WI38 (cell line): ENCODE measurements around the gene MRPS18C.
A peak's percentile ranks its signal among the peaks of the same experiment; 100 is the strongest.

Experiments
- H3K4me3 ChIP-seq: 2 replicates; pipeline ENCODE4 v1.5.1; 2011; ENCODE audit warnings: low read depth, mild to moderate bottlenecking, control low read depth, low read length
- CTCF ChIP-seq: IDR thresholded peaks from 2 replicates; pipeline ENCODE4 v1.5.1; 2012; ENCODE audit warnings: low read depth, mild to moderate bottlenecking, control low read depth, low read length

Gene MRPS18C

GRCh38 chr4:83455281-83456183 is at the start of gene MRPS18C, which contains the start of gene HELQ:
TSS of gene MRPS18C (plus strand) at chr4:83456058. CDS start at chr4:83456078, 20 bp downstream.
TSS of gene HELQ (minus strand) at chr4:83455823. CDS start at chr4:83455693, 130 bp downstream.
- 0 out of 2 replicates have a peak, but pooled peaks have one; percentile 6 for TF ChIP-seq CTCF
- peak within 1 kb of the TSS; percentile 99 for H3K4me3 ChIP-seq

DNA sequence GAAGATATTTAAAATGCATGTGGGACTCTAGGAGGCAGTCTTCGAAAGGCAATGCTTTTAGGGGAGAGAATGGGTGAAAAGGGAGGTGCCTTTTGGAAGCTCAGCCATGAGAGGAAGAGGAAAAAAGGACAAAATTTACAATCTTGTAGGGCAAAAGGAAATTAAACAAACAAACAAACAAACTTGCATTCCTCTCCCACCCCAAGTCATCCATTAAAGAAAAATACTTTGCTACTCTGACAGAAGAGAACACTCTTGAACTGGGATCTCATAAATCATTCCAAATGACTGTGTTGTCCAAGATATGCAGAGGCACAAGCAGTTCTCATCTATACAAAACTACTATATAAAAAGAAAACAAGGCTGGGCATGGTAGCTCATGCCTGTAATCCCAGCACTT is 47.0 kb upstream of the MRPS18C start:
- TF ChIP-seq CTCF = no peak
- H3K4me3 ChIP-seq = no peak overlapping the region

DNA sequence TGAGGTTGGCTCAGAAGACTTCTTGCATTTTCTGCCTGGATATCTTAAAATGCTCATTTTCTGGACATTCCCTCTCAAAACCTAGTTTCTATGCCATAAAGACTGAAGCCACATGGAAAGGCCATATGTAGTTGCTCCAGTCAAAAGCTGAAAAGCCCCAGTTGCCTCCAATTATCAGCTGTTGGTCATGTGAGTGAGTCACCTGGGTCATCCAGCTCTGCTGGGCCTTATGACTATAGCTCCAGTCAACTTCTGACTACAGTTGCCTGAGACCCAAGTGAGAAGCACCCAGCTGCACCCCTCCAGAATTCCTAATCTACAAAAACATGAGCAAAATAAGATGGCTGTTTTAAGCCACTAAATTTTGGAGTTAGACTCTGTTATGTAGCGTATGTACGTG is 42.2 kb upstream of the MRPS18C start:
- no peak overlapping the region for H3K4me3 ChIP-seq
- TF ChIP-seq CTCF = no peak

DNA sequence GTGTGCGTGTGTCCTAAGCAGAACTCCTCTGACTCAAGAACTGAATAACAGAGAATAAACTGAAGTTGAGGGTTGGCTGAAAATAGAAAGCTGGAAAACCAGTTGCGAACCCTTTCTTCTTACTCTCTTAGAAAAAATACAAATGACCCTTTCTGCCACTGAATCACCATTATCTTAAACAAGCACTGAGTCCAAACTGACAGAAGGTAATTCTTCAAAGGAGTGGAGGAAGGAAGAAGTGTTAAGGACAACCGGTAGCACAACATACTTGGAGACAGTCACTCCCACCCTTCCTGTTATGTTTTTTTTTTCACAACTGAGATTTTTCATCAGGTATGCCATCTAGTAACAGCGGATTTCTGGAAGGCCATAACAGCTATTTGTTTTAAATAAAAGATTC is 38.3 kb upstream of the MRPS18C start:
- no peak for TF ChIP-seq CTCF

GRCh38 chr4:83418211-83418610 is 37.6 kb upstream of the MRPS18C start:
- no peak overlapping the region for H3K4me3 ChIP-seq
- TF ChIP-seq CTCF = no peak

More for the DNA sequence above, 38.3 kb upstream of the MRPS18C start:
- no peak overlapping the region for H3K4me3 ChIP-seq

DNA sequence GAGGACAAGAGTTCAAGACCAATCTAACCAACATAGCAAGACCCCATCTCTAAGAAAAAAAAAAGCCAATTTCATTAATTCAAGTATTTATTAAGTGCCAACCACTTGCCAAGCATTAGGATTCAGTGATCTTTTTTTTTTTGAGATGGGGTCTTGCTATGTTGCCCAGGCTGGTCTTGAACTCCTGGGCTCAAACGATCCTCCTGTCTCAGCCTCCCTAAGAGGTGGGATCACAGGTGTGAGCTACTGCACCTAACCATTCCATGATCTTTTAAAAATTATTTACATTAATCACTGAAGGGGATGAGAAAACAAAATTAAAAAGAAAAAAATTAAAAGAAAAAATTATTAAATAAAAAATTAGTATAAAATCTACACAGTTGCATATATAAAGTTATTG is 24.7 kb upstream of the MRPS18C start:
- no peak overlapping the region for H3K4me3 ChIP-seq
- TF ChIP-seq CTCF = no peak

DNA sequence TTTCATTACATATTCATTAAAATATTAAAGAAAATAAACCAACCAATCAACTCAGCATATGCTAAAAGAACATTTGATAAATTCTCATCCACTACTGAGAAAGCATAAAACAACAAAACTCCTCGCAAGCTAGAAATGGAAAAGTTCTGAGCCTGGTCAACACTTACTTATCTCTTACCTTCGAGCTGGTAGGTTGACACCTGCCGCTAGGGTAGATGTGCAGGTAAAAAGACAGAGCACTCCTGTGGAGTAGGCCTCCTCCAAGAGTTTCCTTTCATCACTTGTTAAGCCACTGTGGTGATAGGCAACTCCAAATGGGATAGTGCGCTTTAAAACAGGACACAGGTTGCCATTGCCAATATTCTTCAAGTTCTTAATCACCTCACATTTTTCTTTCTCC is 19.2 kb upstream of the MRPS18C start:
- no peak overlapping the region for H3K4me3 ChIP-seq
- TF ChIP-seq CTCF = no peak
